HL-60/S4 treated with phorbol 12-myristate 13-acetate at 8.2 ng/mL for 4 days and 3 days (cell line): ENCODE data around the gene PPP6R2.

Source experiments
- in situ Hi-C: fragments of 300-500 bp; cut with MboI; formaldehyde crosslinking; loops from 2 replicates; pipeline ENCODE4 v1.15.0; 2022; ENCODE audit warnings: low sequenced_read_pairs

The PPP6R2 gene

DNA sequence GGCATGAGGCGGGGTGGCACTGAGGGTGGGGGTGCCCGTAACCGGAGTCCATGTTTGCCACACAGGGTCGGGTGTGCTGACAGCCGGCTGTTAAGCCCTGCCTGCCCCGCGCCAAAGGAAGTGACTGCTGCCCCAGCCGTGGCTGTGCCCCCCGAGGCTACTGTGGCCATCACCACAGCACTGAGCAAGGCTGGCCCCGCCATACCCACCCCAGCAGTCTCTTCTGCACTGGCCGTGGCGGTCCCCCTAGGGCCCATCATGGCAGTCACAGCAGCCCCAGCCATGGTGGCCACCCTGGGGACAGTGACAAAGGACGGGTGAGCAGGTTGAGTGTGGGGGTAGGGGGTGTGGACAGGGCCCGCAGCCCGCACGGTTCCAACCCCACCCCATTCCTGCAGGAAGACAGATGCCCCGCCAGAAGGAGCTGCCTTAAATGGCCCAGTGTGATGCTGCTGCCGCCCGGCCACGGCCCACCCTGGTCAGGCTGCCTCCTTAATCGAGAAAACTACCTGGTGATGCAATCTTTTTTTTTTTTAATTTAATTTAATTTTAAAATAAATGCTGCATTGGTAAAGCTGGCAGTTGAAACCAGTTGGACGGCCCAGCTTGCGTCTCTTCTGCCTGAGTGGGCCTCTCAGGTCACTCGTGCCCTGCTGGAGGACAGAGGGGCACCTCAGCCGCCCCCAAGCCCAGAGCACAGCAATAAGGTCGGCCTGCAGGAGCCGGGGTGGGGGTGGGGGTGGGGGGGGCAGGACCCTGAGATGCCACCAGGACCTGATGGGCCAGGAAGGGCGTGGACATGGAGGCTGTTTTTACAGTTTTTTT is 100.9 kb downstream of the PPP6R2 start:
- in situ Hi-C loops = no loop called here

- in situ Hi-C loops = no loop called here
Observed at GRCh38 chr22:50444663-50445062, 101.5 kb downstream of the PPP6R2 start.

DNA sequence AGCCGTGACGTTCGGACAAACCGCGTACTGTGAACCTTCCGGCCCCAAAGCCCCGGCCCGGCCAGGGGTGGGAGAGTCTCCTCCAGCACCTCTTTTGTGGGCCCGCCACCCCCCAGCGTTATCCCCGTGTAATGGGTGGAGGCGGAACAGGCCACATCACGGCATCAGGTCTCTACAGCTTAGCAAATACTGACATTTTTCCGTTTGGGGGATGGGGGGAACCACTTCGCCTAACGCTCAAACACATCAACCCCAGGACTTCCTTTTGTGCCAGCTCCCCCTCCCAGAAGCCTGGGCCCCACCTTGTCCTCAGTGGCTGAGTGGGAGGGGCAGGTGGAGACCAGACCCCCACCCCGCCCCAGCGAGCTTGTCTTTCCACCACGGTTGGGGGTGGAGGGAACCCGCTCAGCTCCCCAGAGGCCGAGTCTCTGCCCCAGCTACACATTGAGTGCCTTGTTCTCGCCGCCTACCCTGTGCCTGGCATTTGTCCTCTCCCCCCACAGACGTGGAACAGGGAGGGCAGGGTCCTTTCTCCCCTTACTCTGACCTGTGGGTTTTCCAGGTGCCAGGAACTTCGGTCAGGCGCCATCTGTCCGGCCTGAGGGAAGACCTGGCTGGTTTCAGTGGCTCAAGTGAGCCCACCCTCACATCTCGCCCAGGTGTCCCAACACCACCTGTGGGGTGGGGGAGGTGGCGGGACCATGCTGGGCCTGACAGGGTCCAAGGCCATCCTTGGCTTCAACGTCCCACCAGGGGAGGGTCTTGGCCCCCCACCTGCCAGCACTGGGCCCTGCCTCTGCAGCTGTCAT is 102.1 kb downstream of the PPP6R2 start:
- in situ Hi-C loops = no loop called here

DNA sequence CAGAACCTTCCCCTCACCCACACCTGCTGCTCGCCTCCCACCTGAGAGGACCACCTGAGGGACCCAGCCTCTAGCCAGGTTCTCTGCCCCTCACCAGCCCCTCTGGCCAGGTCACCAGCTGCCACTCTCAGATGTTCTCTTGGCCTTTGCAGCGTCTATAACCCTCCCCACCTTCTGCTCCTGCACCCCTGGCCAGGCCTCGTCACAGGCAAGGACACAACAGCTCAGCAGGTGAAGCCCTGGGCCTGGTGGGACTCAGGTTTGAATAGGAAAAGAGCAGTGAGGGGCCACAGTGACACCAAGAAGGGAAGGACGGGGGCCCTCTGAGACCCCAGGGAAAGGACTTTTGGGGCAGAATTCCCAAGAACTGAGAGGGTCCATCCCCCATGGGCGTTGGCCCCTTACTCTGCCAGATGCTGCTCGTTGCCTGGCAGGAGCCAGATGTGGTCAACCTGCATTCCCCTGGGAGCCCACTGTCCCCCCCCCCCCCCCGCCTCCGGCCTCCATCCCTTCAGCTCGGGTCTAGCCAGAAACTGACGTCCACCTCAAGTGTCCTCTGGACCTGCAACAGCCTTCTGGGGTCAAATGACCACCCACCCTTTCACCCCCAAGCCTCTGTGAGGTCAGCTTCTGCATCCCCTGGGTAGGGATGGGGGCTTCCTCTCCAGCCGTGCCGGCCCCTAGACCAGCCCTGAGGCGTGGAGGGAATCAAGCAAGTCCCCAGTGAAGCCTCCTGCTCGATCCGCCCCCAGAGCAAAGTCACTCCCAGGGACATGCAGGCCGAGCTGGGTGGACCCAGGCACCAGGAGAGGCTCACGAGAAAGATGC is 103.0 kb downstream of the PPP6R2 start:
- in situ Hi-C loops = no loop called here

- in situ Hi-C loops = no loop called here
Observed at GRCh38 chr22:50446708-50447575, 103.8 kb downstream of the PPP6R2 start.

- in situ Hi-C loops = no loop called here
Observed at GRCh38 chr22:50447576-50448551, 104.7 kb downstream of the PPP6R2 start.

DNA sequence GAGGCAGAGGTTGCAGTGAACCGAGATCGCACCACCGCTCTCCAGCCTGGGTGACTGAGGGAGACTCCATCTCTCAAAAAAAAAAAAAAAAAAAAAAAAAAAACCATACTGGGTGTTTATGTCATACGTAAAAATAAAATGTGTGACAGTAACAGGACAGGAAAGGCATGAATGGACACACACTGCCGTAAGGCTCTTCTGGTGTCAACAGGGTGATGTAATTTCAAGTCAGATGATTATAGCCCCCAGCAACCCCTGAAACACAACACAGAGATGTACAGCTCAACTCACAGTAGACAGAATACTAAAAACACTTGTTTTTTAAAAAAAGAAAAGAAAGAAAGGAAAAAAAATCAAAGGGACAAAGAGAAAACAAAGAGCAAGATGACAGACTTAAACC is 109.5 kb downstream of the PPP6R2 start:
- in situ Hi-C loops = no loop called here

DNA sequence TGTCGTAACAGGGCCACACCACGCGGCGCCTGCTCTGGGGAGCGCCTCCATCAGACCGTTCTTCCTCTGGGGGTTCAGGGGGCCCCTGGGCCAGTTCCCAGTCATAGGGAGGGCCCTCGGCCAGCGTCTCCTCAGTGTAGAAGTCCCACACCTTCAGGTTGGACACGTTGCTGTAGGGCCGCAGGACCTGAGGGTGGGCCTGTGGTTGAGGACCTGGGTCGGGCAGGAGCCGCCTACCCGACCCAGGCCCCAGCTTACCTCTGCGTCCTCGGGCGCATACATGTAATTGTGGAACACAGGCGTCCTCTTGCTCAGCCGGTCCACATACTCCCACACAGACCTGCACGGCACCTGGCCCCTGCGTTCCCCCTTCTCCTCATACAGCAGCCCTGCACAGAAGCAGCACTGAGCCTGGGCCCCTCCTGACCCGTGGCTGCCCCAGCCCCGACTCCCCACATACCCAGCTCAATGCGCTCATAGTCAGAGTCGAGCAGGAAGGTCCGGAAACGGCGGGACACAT is 111.5 kb downstream of the PPP6R2 start:
- in situ Hi-C loops = no loop called here

DNA sequence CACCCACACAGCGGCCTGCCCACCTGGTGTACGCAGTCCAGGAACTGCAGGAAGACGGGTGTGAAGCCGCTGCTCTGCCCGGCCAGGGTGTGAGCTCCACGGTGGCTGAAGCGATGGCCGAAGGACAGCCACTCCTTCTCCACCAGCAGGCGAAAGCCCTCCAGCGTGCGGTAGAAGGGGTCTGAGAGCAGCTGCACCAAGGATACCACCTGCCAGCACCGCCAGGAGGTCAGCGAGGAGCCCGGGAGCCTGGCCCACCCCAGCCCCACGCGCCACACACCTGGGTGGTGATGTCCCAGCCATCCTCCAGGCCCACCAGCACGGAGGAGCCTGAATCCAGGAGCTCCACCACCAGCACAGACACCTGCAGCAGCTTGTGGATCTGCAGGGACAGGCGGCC is 112.1 kb downstream of the PPP6R2 start:
- in situ Hi-C loops = no loop called here

DNA sequence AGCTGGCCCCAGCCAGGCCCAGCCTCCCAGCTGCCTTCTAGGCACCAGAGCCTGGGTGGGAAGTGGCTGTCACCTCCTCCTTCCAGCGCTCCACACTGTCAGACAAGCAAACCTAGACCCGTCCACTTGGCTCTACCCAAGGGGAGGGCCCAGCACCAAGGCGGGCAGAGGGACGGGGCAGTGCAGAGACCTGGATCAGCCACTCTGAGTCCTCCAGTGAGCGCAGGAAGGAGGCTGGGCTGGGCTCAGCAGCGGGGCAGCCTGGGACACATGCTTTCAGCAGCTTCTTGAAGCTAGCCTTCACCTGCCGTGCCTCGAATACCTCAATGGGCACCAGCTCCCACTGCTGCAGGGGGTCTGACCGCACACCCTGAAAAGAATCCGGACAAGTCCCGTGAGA is 112.9 kb downstream of the PPP6R2 start:
- in situ Hi-C loops = no loop called here

DNA sequence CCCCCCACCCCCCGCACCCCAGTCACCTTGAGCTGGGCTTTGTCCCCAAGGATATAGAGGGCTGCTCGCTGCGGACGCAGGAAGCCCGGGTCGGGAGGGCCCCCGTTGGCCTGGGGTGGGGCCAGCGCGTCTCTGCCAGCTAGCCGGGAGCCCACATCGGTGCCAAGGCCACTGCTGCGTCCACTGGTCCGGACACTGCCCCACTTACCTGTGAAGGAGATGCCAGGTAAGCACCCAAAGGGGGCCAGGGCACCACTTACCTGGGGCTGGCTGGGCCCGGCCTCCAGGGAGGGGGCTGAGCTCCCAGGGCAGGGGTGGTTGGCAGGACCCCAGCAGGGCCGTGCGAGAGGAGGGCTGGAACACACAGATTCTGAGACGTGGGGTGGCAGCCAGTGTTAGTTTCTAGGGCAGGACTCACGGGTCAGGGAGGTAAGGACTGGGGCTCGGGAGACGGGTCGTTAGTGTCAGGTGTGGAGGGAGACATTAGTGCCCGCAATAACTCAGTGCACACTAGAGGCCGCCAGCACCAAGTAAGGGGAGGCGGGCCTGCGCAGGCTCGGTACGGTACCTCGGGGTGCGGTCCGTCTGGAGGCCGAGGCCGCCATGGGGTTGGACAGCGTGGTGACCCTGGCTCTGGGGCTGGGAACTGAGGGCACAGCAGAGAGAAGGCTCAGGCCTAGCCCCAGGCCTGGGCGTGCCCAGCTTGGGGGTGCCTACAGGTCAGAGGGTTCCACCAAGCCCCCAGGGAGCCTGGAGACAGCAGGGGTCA is 113.5 kb downstream of the PPP6R2 start:
- in situ Hi-C loops = no loop called here

DNA sequence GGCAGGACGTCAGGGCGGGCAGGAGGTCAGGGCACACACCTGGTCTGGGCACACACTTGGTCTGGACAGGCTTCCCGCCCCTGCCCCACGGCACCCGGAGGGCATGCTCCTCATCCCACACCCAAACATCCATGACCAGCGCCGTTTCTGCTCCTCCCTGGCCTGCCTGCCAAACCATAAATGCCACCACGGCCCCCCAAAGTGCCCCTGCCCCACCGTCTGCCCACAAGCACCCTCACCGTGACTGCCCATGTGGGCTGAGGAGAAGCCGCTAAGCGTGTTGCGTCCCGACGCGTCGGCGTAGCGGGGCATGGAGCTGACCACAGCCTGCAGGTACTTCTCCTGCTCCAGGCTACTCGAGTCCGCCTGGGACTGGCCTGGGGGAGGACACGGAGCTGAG is 115.9 kb downstream of the PPP6R2 start:
- in situ Hi-C loops = no loop called here

DNA sequence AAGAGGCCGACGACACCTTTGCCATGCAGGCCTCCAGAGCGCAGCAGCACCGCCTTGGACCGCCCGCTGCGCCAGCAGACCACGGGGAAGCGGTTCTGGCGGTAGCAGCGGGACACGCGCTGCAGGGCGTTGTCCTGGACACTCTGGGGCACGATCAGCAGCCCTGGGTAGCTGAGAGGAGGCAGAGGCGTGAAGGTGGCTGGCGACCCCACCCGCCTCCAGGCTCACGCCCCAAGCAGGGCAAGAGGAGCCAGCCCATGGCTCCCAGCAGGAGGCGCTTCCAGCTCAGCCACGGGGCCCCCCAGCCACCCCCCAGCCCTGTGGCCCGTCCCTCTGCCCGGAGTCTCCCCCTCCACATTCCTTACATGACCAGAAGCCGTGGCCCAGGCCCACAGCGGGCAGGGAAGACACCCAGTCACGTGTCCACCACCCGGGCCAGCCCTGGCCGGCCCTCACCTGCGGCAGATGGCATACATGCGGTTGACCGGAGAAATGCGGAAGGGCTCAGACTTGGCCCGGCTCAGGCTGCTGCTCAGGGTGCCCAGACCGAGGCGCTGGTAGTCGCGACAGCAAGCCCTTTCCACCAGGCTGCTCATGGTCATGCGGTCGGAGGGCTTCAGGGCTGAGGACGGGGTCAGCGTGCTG is 116.5 kb downstream of the PPP6R2 start:
- in situ Hi-C loops = no loop called here

- in situ Hi-C loops = no loop called here
Observed at GRCh38 chr22:50460938-50461337, 117.8 kb downstream of the PPP6R2 start.

DNA sequence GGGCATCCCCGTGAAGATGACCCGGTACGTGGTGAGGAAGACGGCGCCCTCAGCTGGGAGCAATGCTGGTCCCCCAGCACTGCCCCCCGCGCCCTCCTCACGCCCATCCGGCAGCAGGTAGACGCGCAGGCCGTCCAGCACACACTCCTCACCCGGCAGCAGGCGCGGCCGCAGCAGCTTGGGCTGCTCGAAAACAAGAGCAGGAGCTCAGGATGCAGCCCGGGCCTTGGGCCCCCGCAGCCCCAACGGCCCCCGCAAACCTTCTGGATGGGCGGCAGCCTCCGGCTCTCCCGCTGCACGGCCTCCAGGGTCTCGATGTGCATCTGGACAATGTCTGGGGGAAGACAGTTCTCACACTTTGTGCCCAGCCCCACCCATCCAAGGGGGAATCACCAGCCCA is 118.4 kb downstream of the PPP6R2 start:
- in situ Hi-C loops = no loop called here

DNA sequence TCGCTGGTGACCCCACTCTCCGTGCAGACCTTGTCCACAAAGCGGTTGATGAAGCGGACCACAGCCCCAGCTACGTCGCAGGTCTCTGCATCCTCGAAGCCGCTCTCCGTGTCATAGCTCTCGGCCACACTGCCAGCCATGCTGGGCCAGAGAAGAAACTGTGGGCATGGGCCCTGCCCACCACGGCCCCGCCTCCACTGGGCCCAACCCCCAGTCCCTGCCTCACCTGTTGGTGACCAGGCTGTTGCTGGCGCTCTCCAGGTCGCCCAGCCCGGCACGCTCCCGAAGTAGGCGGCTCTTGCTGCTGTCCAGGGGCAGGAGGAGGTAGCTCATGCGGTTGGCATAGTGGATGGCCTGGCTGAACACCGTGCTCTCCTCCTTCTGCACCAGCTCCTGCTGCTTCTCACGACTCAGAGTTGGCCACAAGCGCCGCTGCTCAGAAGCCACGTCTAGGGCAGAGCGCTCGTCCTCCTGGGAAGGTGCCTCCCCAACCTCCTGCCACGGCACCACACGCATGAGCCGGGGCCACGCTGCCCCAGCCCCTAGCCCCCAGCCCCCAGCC is 118.9 kb downstream of the PPP6R2 start:
- in situ Hi-C loops = no loop called here

DNA sequence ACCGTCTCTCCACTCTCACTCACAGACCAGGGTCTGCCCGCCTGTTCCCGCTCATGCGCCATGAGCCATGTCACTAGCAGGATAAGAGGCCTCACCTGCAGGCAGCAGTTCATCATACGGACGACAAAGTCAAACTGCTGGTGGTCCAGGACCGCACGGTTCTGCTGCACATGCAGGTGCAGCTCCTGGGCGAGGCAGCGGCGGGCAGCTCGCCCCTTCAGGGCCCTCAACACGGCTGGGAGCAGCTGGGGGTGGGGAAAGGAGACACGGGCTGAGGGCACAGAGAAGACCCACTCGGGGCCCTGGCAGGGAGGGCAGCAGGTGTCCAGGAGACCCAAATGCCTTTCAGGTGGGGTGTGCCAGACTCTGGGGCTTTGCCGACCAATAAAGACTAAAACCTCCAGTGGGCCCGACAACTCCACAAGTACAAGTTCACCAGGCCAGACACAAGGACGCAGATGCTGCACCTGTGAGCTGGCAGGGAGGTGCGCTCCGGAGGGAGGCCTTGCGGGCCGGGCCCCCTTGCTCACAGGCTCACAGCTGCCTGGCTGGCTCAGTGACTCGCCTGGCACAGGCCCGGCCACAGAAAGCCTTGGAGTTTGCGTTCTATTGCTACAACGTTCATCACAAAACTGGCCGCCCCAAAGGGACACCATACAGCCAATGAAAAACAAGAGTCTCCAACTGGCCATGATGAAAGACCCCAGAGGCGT is 120.2 kb downstream of the PPP6R2 start:
- in situ Hi-C loops = no loop called here
